ENCODE measurements around the gene THUMPD1. TPM values are rescaled to one million over a fixed set of nuclear protein-coding genes. Genes with fewer than 3 reads are reported as not detected.
A peak's percentile ranks its signal among the peaks of the same experiment; 100 is the strongest.

The THUMPD1 gene
- total RNA-seq, 1 experiment from 2014 or later: 27.2 TPM

DNA sequence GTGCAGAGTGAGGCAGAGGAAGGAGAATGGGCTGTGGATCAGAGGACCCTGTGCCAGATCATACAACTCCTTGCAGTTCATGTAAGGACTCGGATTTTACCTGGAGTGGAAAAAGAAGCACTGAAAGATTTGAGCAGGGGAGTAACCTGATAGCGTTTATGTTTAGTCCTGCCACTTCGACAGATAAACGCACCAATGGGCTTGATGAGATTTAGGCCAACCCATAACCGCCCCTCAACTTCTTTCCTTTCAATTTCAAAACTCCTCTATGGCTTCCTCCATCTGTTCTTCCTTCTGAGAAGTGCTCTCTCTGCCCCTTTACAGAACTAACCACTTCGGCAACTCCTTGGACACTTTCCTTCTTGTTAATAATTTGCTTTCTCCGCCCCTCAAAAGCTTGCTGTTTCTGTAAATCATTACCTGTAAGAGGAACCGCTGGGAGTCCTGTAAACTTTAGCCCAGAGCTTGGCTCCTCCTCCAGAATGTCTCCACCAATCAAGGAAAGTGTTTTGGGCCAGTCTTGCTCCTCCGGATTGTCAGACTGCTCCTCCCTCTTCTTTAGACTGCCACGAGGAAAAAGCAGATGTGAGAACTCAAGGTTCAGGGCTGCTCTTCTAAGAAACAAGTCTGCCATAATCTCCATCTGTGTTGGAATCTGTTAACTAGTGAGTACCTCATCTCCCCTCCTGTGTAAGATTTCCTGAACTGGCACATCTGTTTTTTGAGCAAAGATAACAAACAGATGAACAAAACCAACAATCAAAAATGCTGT is 22.0 kb upstream of the THUMPD1 start, which contains the start of gene ACSM3:
ACSM3 (plus strand) TSS at position 554 of the 772 bp plus-strand sequence. CDS start 6,021 bp downstream, outside the sequence.
- peak; percentile 89 to 93 for DNase-seq
- peak within 1 kb of the TSS; percentile 27 for H3K4me3 ChIP-seq (ENCODE audit: low read depth, low read length)
- H3K4me3 Mint-ChIP-seq (ENCODE audit: unreplicated experiment): peak within 1 kb of the TSS; percentile 75
- H3K27ac Mint-ChIP-seq (ENCODE audit: unreplicated experiment): peak within 1 kb of the TSS; percentile 47
- ChIA-PET CTCF (interaction anchor here (0.6 to 1.4 kb wide), 5 partner anchors 10 to 210 kb away, joined by 3 to 6 read pairs (median 4); partner anchors contain the start of gene THUMPD1), POLR2A (interaction anchor here (0.6 to 1.4 kb wide), 2 partner anchors 43 to 1180 kb away, joined by 4 to 5 read pairs; partner anchors contain the start of genes ERI2 and REXO5)
- H3K4me1 ChIP-seq: peaks cover 7% of the 10 kb centered on the region; the same call in 1 of the 2 replicates
- H3K36me3 ChIP-seq (ENCODE audit: control insufficient read depth, insufficient read depth, low read length): no peaks in the 10 kb centered on the region
- intact Hi-C loops (cut with micrococcal nuclease; ENCODE audit: unreplicated experiment): no loop called here
- H3K27me3 Mint-ChIP-seq (ENCODE audit: insufficient read depth, unreplicated experiment): no peaks in the 10 kb centered on the region
- no TSS peak for BruUV-seq (replicated peaks)
- TF ChIP-seq, protein P1, sequence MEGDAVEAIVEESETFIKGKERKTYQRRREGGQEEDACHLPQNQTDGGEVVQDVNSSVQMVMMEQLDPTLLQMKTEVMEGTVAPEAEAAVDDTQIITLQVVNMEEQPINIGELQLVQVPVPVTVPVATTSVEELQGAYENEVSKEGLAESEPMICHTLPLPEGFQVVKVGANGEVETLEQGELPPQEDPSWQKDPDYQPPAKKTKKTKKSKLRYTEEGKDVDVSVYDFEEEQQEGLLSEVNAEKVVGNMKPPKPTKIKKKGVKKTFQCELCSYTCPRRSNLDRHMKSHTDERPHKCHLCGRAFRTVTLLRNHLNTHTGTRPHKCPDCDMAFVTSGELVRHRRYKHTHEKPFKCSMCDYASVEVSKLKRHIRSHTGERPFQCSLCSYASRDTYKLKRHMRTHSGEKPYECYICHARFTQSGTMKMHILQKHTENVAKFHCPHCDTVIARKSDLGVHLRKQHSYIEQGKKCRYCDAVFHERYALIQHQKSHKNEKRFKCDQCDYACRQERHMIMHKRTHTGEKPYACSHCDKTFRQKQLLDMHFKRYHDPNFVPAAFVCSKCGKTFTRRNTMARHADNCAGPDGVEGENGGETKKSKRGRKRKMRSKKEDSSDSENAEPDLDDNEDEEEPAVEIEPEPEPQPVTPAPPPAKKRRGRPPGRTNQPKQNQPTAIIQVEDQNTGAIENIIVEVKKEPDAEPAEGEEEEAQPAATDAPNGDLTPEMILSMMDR (IDR thresholded peaks at IDR 0.05; ENCODE audit: insufficient read depth in 1 of 2, low read depth in 1 of 2, low read length in 1 of 2, severe bottlenecking in 1 of 2, unreplicated experiment in 1 of 2): no peak
- peaks cover 5% of the 10 kb centered on the region for H3K36me3 Mint-ChIP-seq (ENCODE audit: insufficient read depth, unreplicated experiment)
- H3K27me3 ChIP-seq (replicated peaks; ENCODE audit: control insufficient read depth, insufficient read depth, low read length): no peaks in the 10 kb centered on the region
- no peaks in the 10 kb centered on the region for H3K9me3 ChIP-seq
- no peaks in the 10 kb centered on the region for H3K4me1 Mint-ChIP-seq (ENCODE audit: low read depth, unreplicated experiment)
- no peaks in the 10 kb centered on the region for H3K9me3 Mint-ChIP-seq (ENCODE audit: unreplicated experiment)

DNA sequence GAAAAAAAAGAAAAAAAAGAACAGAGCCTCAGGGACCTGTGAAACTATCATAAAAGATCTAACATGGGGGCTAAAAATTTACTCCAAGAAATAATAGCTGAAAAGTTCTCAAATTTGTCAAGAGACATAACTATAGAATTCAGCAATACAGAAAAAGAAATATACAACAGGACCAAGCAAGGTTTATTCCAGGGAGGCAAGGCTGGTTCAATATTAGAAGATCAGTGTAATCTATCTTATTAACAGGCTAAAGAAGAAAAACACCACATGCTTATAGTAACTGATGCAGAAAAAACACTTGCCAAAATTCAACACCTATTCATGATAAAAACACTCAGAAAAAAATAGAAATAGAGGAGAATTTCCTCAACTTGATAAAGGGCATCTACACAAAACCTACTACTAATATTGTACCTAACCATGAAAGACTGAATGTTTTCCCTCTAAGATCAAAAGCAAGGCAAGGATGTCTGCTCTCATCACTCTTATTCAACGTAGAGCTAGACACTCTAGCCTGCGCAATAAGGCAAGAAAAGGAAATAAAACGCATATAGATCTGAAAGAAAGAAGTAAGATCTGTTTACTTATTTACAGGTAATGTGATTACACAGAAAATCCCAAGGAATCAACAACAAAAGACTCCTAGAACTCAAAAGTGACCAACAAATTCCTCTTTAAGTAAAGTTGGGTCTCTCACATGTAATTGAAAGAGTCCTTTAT is 20.9 kb upstream of the THUMPD1 start:
- H3K36me3 Mint-ChIP-seq (ENCODE audit: insufficient read depth, unreplicated experiment): peaks cover 5% of the 10 kb centered on the region
- no peak overlapping the region for H3K4me3 ChIP-seq (ENCODE audit: low read depth, low read length)
- ChIA-PET POLR2A (no interaction called here), CTCF (no interaction called here)
- H3K4me1 Mint-ChIP-seq (ENCODE audit: low read depth, unreplicated experiment): no peaks in the 10 kb centered on the region
- TF ChIP-seq, protein P1 (IDR thresholded peaks at IDR 0.05; ENCODE audit: insufficient read depth in 1 of 2, low read depth in 1 of 2, low read length in 1 of 2, severe bottlenecking in 1 of 2, unreplicated experiment in 1 of 2): no peak
- H3K27ac Mint-ChIP-seq (ENCODE audit: unreplicated experiment): peak overlapping the region; percentile 47
- H3K27me3 ChIP-seq (replicated peaks; ENCODE audit: control insufficient read depth, insufficient read depth, low read length): no peaks in the 10 kb centered on the region
- no peaks in the 10 kb centered on the region for H3K27me3 Mint-ChIP-seq (ENCODE audit: insufficient read depth, unreplicated experiment)
- no peaks in the 10 kb centered on the region for H3K36me3 ChIP-seq (ENCODE audit: control insufficient read depth, insufficient read depth, low read length)
- H3K9me3 Mint-ChIP-seq (ENCODE audit: unreplicated experiment): no peaks in the 10 kb centered on the region
- BruUV-seq (replicated peaks): no TSS peak
- H3K9me3 ChIP-seq: no peaks in the 10 kb centered on the region
- H3K4me3 Mint-ChIP-seq (ENCODE audit: unreplicated experiment): peak overlapping the region; percentile 75
- no peak for DNase-seq
- intact Hi-C loops (cut with micrococcal nuclease; ENCODE audit: unreplicated experiment): no loop called here
- peaks cover 7% of the 10 kb centered on the region; the same call in 1 of the 2 replicates for H3K4me1 ChIP-seq

DNA sequence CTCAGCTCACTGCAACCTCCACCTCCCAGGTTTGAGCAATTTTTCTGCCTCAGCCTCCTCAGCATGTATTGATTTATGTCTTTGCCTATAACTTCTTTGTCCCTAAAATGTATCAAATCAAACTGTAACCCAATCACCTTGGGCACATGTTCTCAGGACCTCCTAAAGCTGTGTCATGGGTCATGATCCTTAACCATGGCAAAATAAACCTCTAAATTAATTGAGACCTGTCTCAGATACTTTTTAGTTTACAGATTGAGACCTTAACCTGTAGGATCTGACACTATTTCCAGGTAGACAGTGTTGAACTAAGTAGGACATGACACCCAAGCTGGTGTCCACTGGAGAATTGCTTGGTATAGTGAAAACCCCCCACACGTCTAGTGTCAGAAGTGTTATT is 19.6 kb upstream of the THUMPD1 start:
- Mint-ChIP-seq H3K9me3 (ENCODE audit: unreplicated experiment) (no peaks in the 10 kb centered on the region), H3K4me1 (ENCODE audit: low read depth, unreplicated experiment) (no peaks in the 10 kb centered on the region), H3K4me3 (ENCODE audit: unreplicated experiment) (no peak overlapping the region), H3K36me3 (ENCODE audit: insufficient read depth, unreplicated experiment) (peaks cover 5% of the 10 kb centered on the region), H3K27me3 (ENCODE audit: insufficient read depth, unreplicated experiment) (no peaks in the 10 kb centered on the region), H3K27ac (ENCODE audit: unreplicated experiment) (no peak overlapping the region)
- no peaks in the 10 kb centered on the region for H3K9me3 ChIP-seq
- no TSS peak for BruUV-seq (replicated peaks)
- POLR2A ChIA-PET: no interaction called here
- peaks cover 7% of the 10 kb centered on the region; the same call in 1 of the 2 replicates for H3K4me1 ChIP-seq
- CTCF ChIA-PET: no interaction called here
- H3K27me3 ChIP-seq (replicated peaks; ENCODE audit: control insufficient read depth, insufficient read depth, low read length): no peaks in the 10 kb centered on the region
- TF ChIP-seq, protein P1 (IDR thresholded peaks at IDR 0.05; ENCODE audit: insufficient read depth in 1 of 2, low read depth in 1 of 2, low read length in 1 of 2, severe bottlenecking in 1 of 2, unreplicated experiment in 1 of 2): no peak
- H3K4me3 ChIP-seq (ENCODE audit: low read depth, low read length): no peak overlapping the region
- intact Hi-C loops (cut with micrococcal nuclease; ENCODE audit: unreplicated experiment): no loop called here
- no peaks in the 10 kb centered on the region for H3K36me3 ChIP-seq (ENCODE audit: control insufficient read depth, insufficient read depth, low read length)
- DNase-seq: no peak

All from Caco-2 (cell line).